ENCODE results near the gene NFATC2.

NFATC2 gene

DNA sequence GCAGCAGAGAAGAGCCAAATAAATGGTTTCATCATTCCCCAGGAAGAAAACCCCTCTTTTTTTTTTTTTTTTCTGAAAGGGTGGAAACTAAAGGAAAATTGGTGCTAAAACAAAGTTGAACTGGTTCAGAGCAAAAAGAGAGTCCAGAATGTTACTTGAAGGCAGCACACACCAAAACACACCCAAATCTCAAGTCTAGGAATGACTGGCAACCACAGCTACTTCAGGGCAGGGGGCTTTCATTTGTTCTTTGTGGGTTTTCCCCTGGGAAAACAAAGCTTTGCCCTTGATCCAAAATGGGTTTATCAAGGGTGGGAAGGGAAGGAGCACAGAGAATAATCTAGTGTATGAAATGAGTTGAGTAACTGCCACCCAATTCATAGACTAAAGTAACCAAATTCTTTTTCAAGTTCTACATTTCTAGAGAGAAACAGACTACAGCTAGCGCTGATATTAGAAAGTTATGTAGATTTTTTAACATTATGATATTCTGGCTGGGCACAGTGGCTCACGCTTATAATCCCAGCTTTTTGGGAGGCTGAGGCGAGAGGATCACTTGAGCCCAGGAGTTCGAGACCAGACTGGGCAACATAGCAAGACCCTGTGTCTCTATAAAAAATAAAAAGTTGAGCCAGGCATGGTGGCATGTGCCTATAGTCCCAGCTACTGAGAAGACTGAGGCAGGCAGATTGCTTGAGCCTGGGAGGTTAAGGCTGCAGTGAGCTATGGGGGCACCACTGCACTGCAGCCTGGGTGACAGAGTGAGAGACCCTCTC is 119.8 kb downstream of the NFATC2 start:
- no peak overlapping the region for H3K27ac ChIP-seq (ENCODE audit: low read depth, low read length)
- TF ChIP-seq EZH2phosphoT487 (conservative IDR thresholded peaks at IDR 0.05; ENCODE audit: low read length) (no peak), CTCF (IDR thresholded peaks at IDR 0.05; ENCODE audit: insufficient read depth, low read length, poor library complexity, severe bottlenecking) (no peak)
- H3K36me3 ChIP-seq (ENCODE audit: low read length), result no peaks in the 10 kb centered on the region
- no peak overlapping the region for H3K4me2 ChIP-seq (ENCODE audit: low read depth, low read length, poor library complexity, severe bottlenecking)
- H3K79me2 ChIP-seq (ENCODE audit: insufficient read depth, low read length), result no peaks in the 10 kb centered on the region
- no peaks in the 10 kb centered on the region for H3K27me3 ChIP-seq (ENCODE audit: low read length)
- no peaks in the 10 kb centered on the region for H4K20me1 ChIP-seq (ENCODE audit: low read depth, low read length)
- H3K9me3 ChIP-seq (ENCODE audit: insufficient read depth, low read length), result no peaks in the 10 kb centered on the region
- H3K9ac ChIP-seq (ENCODE audit: low read length), result no peak overlapping the region
- no peaks in the 10 kb centered on the region for H3K9me2 ChIP-seq (replicated peaks; ENCODE audit: insufficient read depth, low read length)
- no peak overlapping the region for H2AFZ ChIP-seq (ENCODE audit: low read depth, low read length, severe bottlenecking)
- no peaks in the 10 kb centered on the region for H3F3A ChIP-seq (ENCODE audit: insufficient read depth)
- no peak overlapping the region for H3K4me3 ChIP-seq (ENCODE audit: insufficient read depth, low read length, poor library complexity, severe bottlenecking)

GRCh38 chr20:51420805-51421204 is 121.7 kb downstream of the NFATC2 start:
- no peaks in the 10 kb centered on the region for H3K27me3 ChIP-seq (ENCODE audit: low read length)
- no peak overlapping the region for H3K4me3 ChIP-seq (ENCODE audit: insufficient read depth, low read length, poor library complexity, severe bottlenecking)
- H3K27ac ChIP-seq (ENCODE audit: low read depth, low read length), result no peak overlapping the region
- no peak for TF ChIP-seq CTCF (IDR thresholded peaks at IDR 0.05; ENCODE audit: insufficient read depth, low read length, poor library complexity, severe bottlenecking)
- no peak for TF ChIP-seq EZH2phosphoT487 (conservative IDR thresholded peaks at IDR 0.05; ENCODE audit: low read length)
- H3K9ac ChIP-seq (ENCODE audit: low read length), result no peak overlapping the region
- no peaks in the 10 kb centered on the region for H4K20me1 ChIP-seq (ENCODE audit: low read depth, low read length)
- no peak overlapping the region for H2AFZ ChIP-seq (ENCODE audit: low read depth, low read length, severe bottlenecking)
- no peaks in the 10 kb centered on the region for H3K9me2 ChIP-seq (replicated peaks; ENCODE audit: insufficient read depth, low read length)
- no peaks in the 10 kb centered on the region for H3K9me3 ChIP-seq (ENCODE audit: insufficient read depth, low read length)
- no peaks in the 10 kb centered on the region for H3K36me3 ChIP-seq (ENCODE audit: low read length)
- no peaks in the 10 kb centered on the region for H3K79me2 ChIP-seq (ENCODE audit: insufficient read depth, low read length)
- H3F3A ChIP-seq (ENCODE audit: insufficient read depth), result no peaks in the 10 kb centered on the region
- no peak overlapping the region for H3K4me2 ChIP-seq (ENCODE audit: low read depth, low read length, poor library complexity, severe bottlenecking)

- TF ChIP-seq CTCF (IDR thresholded peaks at IDR 0.05; ENCODE audit: insufficient read depth, low read length, poor library complexity, severe bottlenecking) (no peak), EZH2phosphoT487 (conservative IDR thresholded peaks at IDR 0.05; ENCODE audit: low read length) (no peak)
- Histone ChIP-seq H3F3A (ENCODE audit: insufficient read depth) (no peaks in the 10 kb centered on the region), H3K9ac (ENCODE audit: low read length) (no peak overlapping the region), H2AFZ (ENCODE audit: low read depth, low read length, severe bottlenecking) (no peak overlapping the region), H3K79me2 (ENCODE audit: insufficient read depth, low read length) (no peaks in the 10 kb centered on the region), H4K20me1 (ENCODE audit: low read depth, low read length) (no peaks in the 10 kb centered on the region), H3K9me3 (ENCODE audit: insufficient read depth, low read length) (no peaks in the 10 kb centered on the region), H3K4me2 (ENCODE audit: low read depth, low read length, poor library complexity, severe bottlenecking) (no peak overlapping the region), H3K4me3 (ENCODE audit: insufficient read depth, low read length, poor library complexity, severe bottlenecking) (no peak overlapping the region), H3K27me3 (ENCODE audit: low read length) (no peaks in the 10 kb centered on the region), H3K36me3 (ENCODE audit: low read length) (no peaks in the 10 kb centered on the region), H3K27ac (ENCODE audit: low read depth, low read length) (no peak overlapping the region), H3K9me2 (replicated peaks; ENCODE audit: insufficient read depth, low read length) (no peaks in the 10 kb centered on the region)
Observed at GRCh38 chr20:51420111-51420510, 122.4 kb downstream of the NFATC2 start.

Measured in SU-DHL-6 (cell line).